PC-9 (cell line): ENCODE measurements around the gene LIPJ. TPM values are rescaled to one million over a fixed set of nuclear protein-coding genes. Genes with fewer than 3 reads are reported as not detected.

Experiments used
- BruUV-seq: library from RNA; stranded (reverse); fragments of 400-500 nt; replicated peaks from 2 replicates; lab custom pipeline; 2021; lab: Mats Ljungman, UMichigan
- CTCF ChIA-PET: fragments of 300-600 bp; sonication (Branson Sonifier 250); formaldehyde crosslinking; loops from one replicate; lab custom pipeline; 2022; ENCODE audit warnings: antibody characterized with exemption; lab: Charles Lee
- POLR2A ChIA-PET: fragments of 300-600 bp; sonication (Branson Sonifier 250); formaldehyde crosslinking; loops from one replicate; lab custom pipeline; 2022; ENCODE audit warnings: antibody characterized with exemption; ENCODE audit not compliant: unreplicated experiment; lab: Charles Lee
- DNase-seq, 2 experiments: peaks; one replicate each; pipeline versions ENCODE4 v3.0.0 to v3.0.0-alpha.2; 2015 to 2022; ENCODE audit warnings: mixed read lengths in 1 of 2
- H2AFZ ChIP-seq: fragments of 200-600 bp; sonication (generic); 2 replicates; pipeline ENCODE4 v1.8.1; 2017; ENCODE audit warnings: antibody characterized with exemption
- H3F3A ChIP-seq: fragments of 200-600 bp; sonication (generic); 2 replicates; pipeline ENCODE4 v1.8.1; 2017; ENCODE audit warnings: antibody characterized with exemption, mild to moderate bottlenecking, low read depth; ENCODE audit not compliant: insufficient read depth
- H3K27ac ChIP-seq: fragments of 200-600 bp; sonication (generic); 2 replicates; pipeline ENCODE4 v1.6.1; 2016; ENCODE audit warnings: mixed run types
- H3K27me3 ChIP-seq: fragments of 200-600 bp; sonication (generic); 2 replicates; pipeline ENCODE4 v1.6.1; 2016; ENCODE audit warnings: low read depth, mixed run types; ENCODE audit not compliant: insufficient read depth
- H3K36me3 ChIP-seq: fragments of 200-600 bp; sonication (generic); 2 replicates; pipeline ENCODE4 v1.6.1; 2016; ENCODE audit warnings: low read depth, mixed run types
- H3K4me1 ChIP-seq: fragments of 200-600 bp; sonication (generic); replicated peaks from 2 replicates; pipeline ENCODE4 v1.6.1; 2016; ENCODE audit warnings: mixed run types; ENCODE audit not compliant: insufficient read depth
- H3K4me2 ChIP-seq: fragments of 200-600 bp; sonication (generic); 2 replicates; pipeline ENCODE4 v1.6.1; 2017; ENCODE audit warnings: mixed run types
- H3K4me3 ChIP-seq: fragments of 200-600 bp; sonication (generic); 2 replicates; pipeline ENCODE4 v1.6.1; 2016; ENCODE audit warnings: mixed run types
- H3K79me2 ChIP-seq: fragments of 200-600 bp; sonication (generic); 2 replicates; pipeline ENCODE4 v1.6.1; 2017; ENCODE audit warnings: low read depth, mixed run types
- H3K9me2 ChIP-seq: fragments of 200-600 bp; sonication (generic); 2 replicates; pipeline ENCODE4 v1.8.1; 2017; ENCODE audit warnings: mild to moderate bottlenecking; ENCODE audit not compliant: insufficient read depth
- H3K9me3 ChIP-seq: fragments of 200-600 bp; sonication (generic); 2 replicates; pipeline ENCODE4 v1.8.1; 2016; ENCODE audit warnings: low read depth; ENCODE audit not compliant: insufficient read depth
- H4K20me1 ChIP-seq: fragments of 200-600 bp; sonication (generic); 2 replicates; pipeline ENCODE4 v1.8.1; 2017; ENCODE audit not compliant: insufficient read depth
- CTCF ChIP-seq: fragments of 200-600 bp; sonication (generic); conservative IDR thresholded peaks from 2 replicates; pipeline ENCODE4 v1.6.1; 2017; ENCODE audit warnings: mixed run types, antibody characterized with exemption, mild to moderate bottlenecking, moderate library complexity
- EZH2 ChIP-seq: fragments of 200-600 bp; sonication (generic); IDR thresholded peaks from 2 replicates; pipeline ENCODE4 v1.8.0; 2017; ENCODE audit warnings: antibody characterized with exemption, low read depth
- intact Hi-C: fragments of 100-400 bp; cut with micrococcal nuclease; formaldehyde crosslinking; loops from one replicate; pipeline ENCODE4 v1.10.0; 2022; ENCODE audit not compliant: unreplicated experiment
- total RNA-seq: library from RNA; stranded (reverse); gene quantifications from 2 replicates; pipeline ENCODE4 v1.2.3, GENCODE V29; 2021

Gene LIPJ
- total RNA-seq, 1 experiment from 2014 or later, result not detected

GRCh38 chr10:88594482-88594881, 7.9 kb downstream of the LIPJ start:
- no peaks in the 10 kb centered on the region for H3K9me2 ChIP-seq
- H3K27me3 ChIP-seq, result no peaks in the 10 kb centered on the region
- ChIA-PET POLR2A (no interaction called here), CTCF (no interaction called here)
- H3K4me3 ChIP-seq, result no peak overlapping the region
- H3K79me2 ChIP-seq, result no peaks in the 10 kb centered on the region
- no peak overlapping the region for H2AFZ ChIP-seq
- no peak overlapping the region for H3K27ac ChIP-seq
- no peaks in the 10 kb centered on the region for H3F3A ChIP-seq
- H3K36me3 ChIP-seq, result no peaks in the 10 kb centered on the region
- H3K4me2 ChIP-seq, result no peak overlapping the region
- peaks cover 15% of the 10 kb centered on the region for H3K4me1 ChIP-seq
- DNase-seq, result no peak
- intact Hi-C loops, result no loop called here
- no peak for TF ChIP-seq EZH2
- no peak for TF ChIP-seq CTCF
- H3K9me3 ChIP-seq, result no peaks in the 10 kb centered on the region
- no TSS peak for BruUV-seq
- no peaks in the 10 kb centered on the region for H4K20me1 ChIP-seq

GRCh38 chr10:88598055-88598454, 11.5 kb downstream of the LIPJ start:
- CTCF ChIA-PET, result no interaction called here
- intact Hi-C loops, result no loop called here

GRCh38 chr10:88608052-88608732, 21.6 kb downstream of the LIPJ start:
- CTCF ChIA-PET, result no interaction called here
- H3K36me3 ChIP-seq, result no peaks in the 10 kb centered on the region
- no peaks in the 10 kb centered on the region for H4K20me1 ChIP-seq
- DNase-seq, result no peak
- no peaks in the 10 kb centered on the region for H3K4me1 ChIP-seq
- intact Hi-C loops, result no loop called here
- no peak overlapping the region for H3K4me3 ChIP-seq
- H3K27me3 ChIP-seq, result no peaks in the 10 kb centered on the region
- H3K9me2 ChIP-seq, result no peaks in the 10 kb centered on the region
- no peak overlapping the region for H2AFZ ChIP-seq
- no peak overlapping the region for H3K27ac ChIP-seq
- H3K4me2 ChIP-seq, result no peak overlapping the region
- BruUV-seq, result no TSS peak
- POLR2A ChIA-PET, result no interaction called here
- TF ChIP-seq CTCF (no peak), EZH2 (no peak)
- H3K9me3 ChIP-seq, result no peaks in the 10 kb centered on the region
- H3K79me2 ChIP-seq, result no peaks in the 10 kb centered on the region
- H3F3A ChIP-seq, result no peaks in the 10 kb centered on the region

More at GRCh38 chr10:88598055-88598454, 11.5 kb downstream of the LIPJ start:
- no peaks in the 10 kb centered on the region for H4K20me1 ChIP-seq
- 0 out of 2 replicates have a peak, but pooled peaks cover under 1% of the 10 kb centered on the region for H3K4me1 ChIP-seq
- DNase-seq, result no peak
- no peaks in the 10 kb centered on the region for H3K9me3 ChIP-seq
- H3F3A ChIP-seq, result no peaks in the 10 kb centered on the region
- peak overlapping the region; percentile 44; the same call in 1 of the 2 replicates for H2AFZ ChIP-seq
- TF ChIP-seq EZH2 (no peak), CTCF (no peak)
- H3K9me2 ChIP-seq, result no peaks in the 10 kb centered on the region
- POLR2A ChIA-PET, result no interaction called here
- no peaks in the 10 kb centered on the region for H3K27me3 ChIP-seq
- no peaks in the 10 kb centered on the region for H3K79me2 ChIP-seq
- no peaks in the 10 kb centered on the region for H3K36me3 ChIP-seq
- H3K4me2 ChIP-seq, result no peak overlapping the region
- BruUV-seq, result no TSS peak
- H3K4me3 ChIP-seq, result no peak overlapping the region
- no peak overlapping the region for H3K27ac ChIP-seq
